ENCODE results near the gene RAPGEFL1. TPM values are rescaled to one million over a fixed set of nuclear protein-coding genes. Genes with fewer than 3 reads are reported as not detected.

The RAPGEFL1 gene
- total RNA-seq, 1 experiment from 2014 or later = 2.0 TPM

DNA sequence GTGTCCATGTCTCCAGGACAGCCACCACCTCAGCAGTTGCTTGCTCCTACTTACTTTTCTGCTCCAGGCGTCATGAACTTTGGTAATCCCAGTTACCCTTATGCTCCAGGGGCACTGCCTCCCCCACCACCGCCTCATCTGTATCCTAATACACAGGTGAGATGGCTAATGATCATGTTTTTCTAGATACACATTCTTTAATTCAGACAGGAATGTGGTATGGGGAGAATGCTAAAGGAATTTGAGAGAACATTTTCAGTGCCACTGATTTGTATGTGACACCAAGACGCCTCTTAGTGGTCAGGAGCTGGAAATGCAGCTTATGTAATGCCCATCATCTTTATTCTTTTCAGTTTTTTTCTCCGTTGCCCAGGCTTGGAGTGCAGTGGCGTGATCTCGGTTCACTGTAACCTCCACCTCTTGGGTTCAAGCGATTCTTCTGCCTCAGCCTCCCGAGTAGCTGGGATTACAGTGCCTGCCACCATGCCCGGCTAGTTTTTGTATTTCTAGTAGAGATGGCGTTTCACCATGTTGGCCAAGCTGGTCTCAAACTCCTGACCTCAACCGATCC, 8.9 kb upstream of the RAPGEFL1 start:
- H3K36me3 ChIP-seq = peaks cover 83% of the 10 kb centered on the region
- H3K4me3 ChIP-seq = no peak overlapping the region
- no peaks in the 10 kb centered on the region for H3K9me3 ChIP-seq
- H3K27me3 ChIP-seq = no peaks in the 10 kb centered on the region
- no peak for DNase-seq

GRCh38 chr17:40170325-40170724, 6.9 kb upstream of the RAPGEFL1 start:
- H3K27me3 ChIP-seq = no peaks in the 10 kb centered on the region
- DNase-seq = no peak
- no peaks in the 10 kb centered on the region for H3K9me3 ChIP-seq
- H3K36me3 ChIP-seq = peaks cover 74% of the 10 kb centered on the region
- no peak overlapping the region for H3K4me3 ChIP-seq

DNA sequence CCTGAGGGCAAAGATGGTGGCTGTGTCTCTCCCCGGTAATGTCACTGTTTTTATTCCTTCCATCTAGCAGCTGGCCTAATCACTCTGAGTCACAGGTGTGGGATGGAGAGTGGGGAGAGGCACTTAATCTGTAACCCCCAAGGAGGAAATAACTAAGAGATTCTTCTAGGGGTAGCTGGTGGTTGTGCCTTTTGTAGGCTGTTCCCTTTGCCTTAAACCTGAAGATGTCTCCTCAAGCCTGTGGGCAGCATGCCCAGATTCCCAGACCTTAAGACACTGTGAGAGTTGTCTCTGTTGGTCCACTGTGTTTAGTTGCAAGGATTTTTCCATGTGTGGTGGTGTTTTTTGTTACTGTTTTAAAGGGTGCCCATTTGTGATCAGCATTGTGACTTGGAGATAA, 5.5 kb upstream of the RAPGEFL1 start:
- no peak for DNase-seq
- peaks cover 77% of the 10 kb centered on the region for H3K36me3 ChIP-seq
- no peaks in the 10 kb centered on the region for H3K27me3 ChIP-seq
- no peaks in the 10 kb centered on the region for H3K9me3 ChIP-seq
- no peak overlapping the region for H3K4me3 ChIP-seq

DNA sequence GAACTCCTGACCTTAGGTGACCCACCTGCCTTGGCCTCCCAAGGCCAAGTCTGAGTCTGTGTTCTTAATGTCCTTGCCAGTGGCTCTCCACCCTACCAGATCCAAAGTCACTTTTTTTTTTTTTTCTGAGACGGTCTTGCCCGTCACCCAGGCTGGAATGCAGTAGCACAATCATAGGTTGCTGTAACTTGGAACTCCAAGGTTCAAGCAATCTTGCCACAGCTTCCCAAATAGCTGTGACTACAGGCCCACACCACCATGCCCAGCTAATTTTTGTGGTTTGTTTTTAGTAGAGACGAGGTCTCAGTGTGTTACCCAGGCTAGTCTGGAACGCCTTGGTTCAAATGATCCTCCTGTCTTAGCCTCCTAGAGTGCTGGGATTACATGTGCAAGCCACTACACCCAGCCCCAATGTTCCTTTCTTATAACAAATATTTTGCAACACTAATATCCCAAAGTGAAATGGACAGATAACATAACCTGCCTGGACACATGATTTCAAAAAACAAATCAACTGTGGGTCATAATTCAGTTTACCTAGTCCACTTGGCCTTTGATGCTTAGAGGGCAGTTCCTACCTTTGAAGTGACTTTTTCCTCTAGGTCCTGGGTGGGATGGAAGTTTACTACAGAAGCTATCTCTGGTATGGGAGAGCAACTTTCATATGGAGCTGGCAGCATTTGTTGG, 4.0 kb upstream of the RAPGEFL1 start:
- H3K4me3 ChIP-seq = no peak overlapping the region
- no peak for DNase-seq
- peaks cover 64% of the 10 kb centered on the region for H3K36me3 ChIP-seq
- no peaks in the 10 kb centered on the region for H3K9me3 ChIP-seq
- no peaks in the 10 kb centered on the region for H3K27me3 ChIP-seq

DNA sequence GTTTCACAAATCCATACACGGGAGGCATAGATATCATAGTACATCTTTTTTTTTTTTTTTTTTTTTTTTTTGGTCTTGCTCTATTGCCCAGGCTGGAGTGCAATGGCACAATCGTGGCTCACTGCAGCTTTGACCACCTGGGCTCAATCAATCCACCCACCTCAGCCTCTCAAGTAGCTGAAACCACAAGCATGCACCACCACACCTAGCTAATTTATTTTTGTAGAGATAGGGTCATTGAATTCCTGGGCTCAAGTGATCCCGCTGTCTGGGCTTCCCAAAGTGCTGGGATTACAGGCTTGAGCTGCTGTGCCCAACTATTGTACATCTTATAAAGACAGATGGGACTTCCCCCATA, 3.5 kb upstream of the RAPGEFL1 start:
- no peak for DNase-seq
- H3K4me3 ChIP-seq = no peak overlapping the region
- H3K27me3 ChIP-seq = no peaks in the 10 kb centered on the region
- peaks cover 64% of the 10 kb centered on the region for H3K36me3 ChIP-seq
- H3K9me3 ChIP-seq = no peaks in the 10 kb centered on the region

GRCh38 chr17:40174514-40174913, 2.8 kb upstream of the RAPGEFL1 start:
- Histone ChIP-seq H3K4me3 (no peak overlapping the region), H3K27me3 (no peaks in the 10 kb centered on the region), H3K36me3 (peaks cover 56% of the 10 kb centered on the region), H3K9me3 (no peaks in the 10 kb centered on the region)
- DNase-seq = no peak

GRCh38 chr17:40175928-40176753, 1.1 kb upstream of the RAPGEFL1 start:
- H3K36me3 ChIP-seq = peaks cover 48% of the 10 kb centered on the region
- H3K27me3 ChIP-seq = no peaks in the 10 kb centered on the region
- no peak for DNase-seq
- no peaks in the 10 kb centered on the region for H3K9me3 ChIP-seq
- H3K4me3 ChIP-seq = no peak overlapping the region

DNA sequence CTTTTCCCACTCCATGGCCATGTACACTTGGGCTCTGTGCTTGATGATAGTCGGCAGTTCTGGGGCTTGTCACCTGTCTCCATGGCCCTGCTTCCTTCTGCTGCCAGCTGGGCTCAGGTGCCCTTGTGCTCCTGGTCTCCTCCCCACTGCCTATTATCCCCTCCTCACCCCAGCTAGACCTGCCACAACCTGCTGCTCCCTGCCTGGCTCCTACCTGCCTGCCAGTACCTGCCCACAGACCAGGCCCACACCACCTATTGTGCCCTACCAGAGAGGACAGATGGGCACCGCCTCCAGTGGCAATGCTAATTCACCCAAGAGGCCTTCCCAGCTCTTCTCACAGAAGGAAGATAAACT, 538 bp upstream of the RAPGEFL1 start:
- H3K9me3 ChIP-seq = no peaks in the 10 kb centered on the region
- H3K36me3 ChIP-seq = peaks cover 48% of the 10 kb centered on the region
- no peaks in the 10 kb centered on the region for H3K27me3 ChIP-seq
- no peak overlapping the region for H3K4me3 ChIP-seq
- no peak for DNase-seq

GRCh38 chr17:40178021-40178601, 841 bp downstream of the RAPGEFL1 start:
- no peak for DNase-seq
- Histone ChIP-seq H3K27me3 (no peaks in the 10 kb centered on the region), H3K9me3 (no peaks in the 10 kb centered on the region), H3K4me3 (no peak overlapping the region), H3K36me3 (peaks cover 44% of the 10 kb centered on the region)

DNA sequence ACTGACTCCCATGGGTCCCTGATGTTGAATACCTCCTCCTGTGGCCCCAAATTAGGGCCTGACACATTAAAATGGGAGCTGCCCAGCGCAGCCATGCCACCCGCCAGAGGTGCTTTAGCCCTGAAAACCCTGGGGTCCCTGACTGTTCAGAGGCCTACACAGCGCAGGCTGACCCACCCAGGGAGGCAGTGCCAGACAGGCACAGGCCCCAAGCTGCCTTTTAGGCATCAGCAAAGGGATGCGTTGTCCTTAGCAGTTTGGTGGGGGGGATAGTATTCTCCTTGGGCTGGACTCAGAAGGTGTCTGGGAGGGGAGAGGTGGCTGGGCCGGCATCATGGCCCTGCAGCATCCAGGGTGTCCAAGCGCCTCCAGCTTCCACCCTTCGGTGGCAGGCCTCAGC, 1.4 kb downstream of the RAPGEFL1 start:
- no peaks in the 10 kb centered on the region for H3K9me3 ChIP-seq
- peaks cover 40% of the 10 kb centered on the region for H3K36me3 ChIP-seq
- no peaks in the 10 kb centered on the region for H3K27me3 ChIP-seq
- DNase-seq = no peak
- no peak overlapping the region for H3K4me3 ChIP-seq

GRCh38 chr17:40179923-40180659, 2.8 kb downstream of the RAPGEFL1 start:
- Histone ChIP-seq H3K4me3 (no peak overlapping the region), H3K9me3 (no peaks in the 10 kb centered on the region), H3K27me3 (no peaks in the 10 kb centered on the region), H3K36me3 (peaks cover 38% of the 10 kb centered on the region)
- DNase-seq = peak; percentile 58

DNA sequence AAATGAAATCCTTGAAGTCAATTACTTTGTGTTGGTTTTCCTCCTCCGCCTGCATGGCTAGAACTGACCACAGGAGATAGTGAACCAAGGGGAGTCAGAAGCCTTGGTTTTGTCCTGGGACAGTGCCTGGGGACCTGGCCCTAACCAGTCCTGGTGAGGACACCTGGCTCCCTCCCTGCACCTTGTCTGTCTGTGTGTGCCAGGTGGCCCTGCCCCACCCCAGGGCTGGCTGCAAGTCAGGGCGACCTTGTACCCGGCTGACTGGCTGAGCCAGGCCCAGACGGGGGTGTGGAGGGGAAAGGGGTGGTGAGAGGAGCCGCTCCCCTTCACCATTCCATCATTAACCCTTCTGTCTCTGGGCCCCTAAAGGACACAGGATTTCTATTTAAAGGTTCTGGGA, 3.4 kb downstream of the RAPGEFL1 start:
- no peak for DNase-seq
- Histone ChIP-seq H3K27me3 (no peaks in the 10 kb centered on the region), H3K9me3 (no peaks in the 10 kb centered on the region), H3K36me3 (peaks cover 35% of the 10 kb centered on the region), H3K4me3 (no peak overlapping the region)

DNA sequence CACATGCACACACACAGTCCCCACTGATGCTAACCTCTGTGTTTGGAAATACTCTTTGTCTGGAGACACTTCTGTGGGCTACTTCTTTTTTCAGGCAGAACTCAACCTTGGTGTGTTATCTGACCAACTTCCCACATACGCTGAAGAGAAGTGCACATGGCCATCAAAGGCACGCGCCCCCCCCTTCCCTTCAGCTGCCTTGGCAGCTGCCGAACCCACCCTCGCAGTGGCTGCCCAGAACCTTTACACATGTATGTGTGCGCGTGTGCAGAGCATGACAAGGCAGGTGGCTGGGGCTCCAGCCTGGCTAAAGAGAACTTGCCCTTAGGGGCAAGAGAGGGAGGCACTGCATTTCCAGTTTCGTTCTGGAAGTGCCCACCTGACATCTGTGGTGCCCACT, 3.9 kb downstream of the RAPGEFL1 start:
- H3K4me3 ChIP-seq = no peak overlapping the region
- no peak for DNase-seq
- H3K36me3 ChIP-seq = peaks cover 30% of the 10 kb centered on the region
- no peaks in the 10 kb centered on the region for H3K9me3 ChIP-seq
- no peaks in the 10 kb centered on the region for H3K27me3 ChIP-seq

DNA sequence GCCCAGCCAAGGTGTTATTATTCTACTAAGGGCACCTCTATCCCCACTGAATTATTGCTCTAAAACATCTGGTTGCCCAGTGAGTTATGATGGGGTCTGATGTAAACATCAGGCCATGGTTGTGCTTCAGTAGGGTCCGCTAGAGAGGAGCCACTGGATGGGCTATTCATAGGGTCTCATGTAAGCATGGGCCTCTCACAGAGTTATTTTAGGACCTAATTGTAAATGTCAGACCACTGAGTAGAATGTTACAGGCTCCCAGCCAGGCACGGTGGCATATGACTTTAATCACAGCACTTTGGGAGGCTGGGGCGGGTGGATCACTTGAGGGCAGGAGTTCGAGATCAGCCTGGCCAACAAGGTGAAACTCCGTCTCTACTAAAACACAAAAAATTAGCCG, 5.3 kb downstream of the RAPGEFL1 start:
- Histone ChIP-seq H3K27me3 (no peaks in the 10 kb centered on the region), H3K36me3 (peaks cover 23% of the 10 kb centered on the region), H3K4me3 (no peak overlapping the region), H3K9me3 (no peaks in the 10 kb centered on the region)
- no peak for DNase-seq

GRCh38 chr17:40187238-40187637, 10.0 kb downstream of the RAPGEFL1 start:
- Histone ChIP-seq H3K27me3 (no peaks in the 10 kb centered on the region), H3K36me3 (peaks cover 10% of the 10 kb centered on the region), H3K9me3 (no peaks in the 10 kb centered on the region), H3K4me3 (no peak overlapping the region)
- no peak for DNase-seq

DNA sequence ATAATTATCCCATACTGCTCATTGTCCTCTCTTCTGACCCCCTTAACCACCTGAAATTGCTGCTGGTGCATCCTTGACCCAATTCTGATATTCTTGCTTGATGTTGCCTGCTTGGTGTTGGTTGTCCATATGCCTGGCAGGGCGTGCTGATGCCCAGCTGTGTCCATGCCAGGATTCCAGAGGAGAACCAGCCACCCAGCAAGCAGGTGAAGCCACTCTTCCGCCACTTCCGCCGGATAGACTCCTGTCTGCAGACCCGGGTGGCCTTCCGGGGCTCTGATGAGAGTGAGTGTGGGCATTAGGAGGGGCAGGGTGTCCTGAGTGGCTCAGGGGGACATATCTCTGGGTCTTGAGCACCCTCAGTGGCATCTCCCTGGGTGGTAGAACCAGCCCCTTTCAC, 11.4 kb downstream of the RAPGEFL1 start:
- Histone ChIP-seq H3K9me3 (no peaks in the 10 kb centered on the region), H3K36me3 (peaks cover 15% of the 10 kb centered on the region; the same call in 1 of the 2 replicates), H3K27me3 (no peaks in the 10 kb centered on the region), H3K4me3 (no peak overlapping the region)
- no peak for DNase-seq

Measured in MG63 (cell line).